Left renal pelvis (tissue), 4 donors: Measurements from ENCODE around the gene HSFX3. TPM values are rescaled to one million over a fixed set of nuclear protein-coding genes. Genes with fewer than 3 reads are reported as not detected.
"Not testable (repeated sequence)": the region's sequence is repeated elsewhere in the genome, so short reads cannot be mapped to it uniquely, and the experiment has no call there.

ENCODE experiments used
- DNase-seq, 4 donors: peaks; one replicate each; pipeline ENCODE4 v3.0.0-alpha.2; 2013; ENCODE audit warnings: low read depth in 4 of 4, low spot score in 3 of 4
- polyA plus RNA-seq, 4 donors: library from polyadenylated mRNA; unstranded; fragments of 120-200 nt; gene quantifications; one replicate each; pipeline ENCODE4 v1.2.1, GENCODE V29; 2013; ENCODE audit not compliant: insufficient read length in 4 of 4

HSFX3 gene
- polyA plus RNA-seq, 4 donors, result 0.15 TPM; not detected in 3

DNA sequence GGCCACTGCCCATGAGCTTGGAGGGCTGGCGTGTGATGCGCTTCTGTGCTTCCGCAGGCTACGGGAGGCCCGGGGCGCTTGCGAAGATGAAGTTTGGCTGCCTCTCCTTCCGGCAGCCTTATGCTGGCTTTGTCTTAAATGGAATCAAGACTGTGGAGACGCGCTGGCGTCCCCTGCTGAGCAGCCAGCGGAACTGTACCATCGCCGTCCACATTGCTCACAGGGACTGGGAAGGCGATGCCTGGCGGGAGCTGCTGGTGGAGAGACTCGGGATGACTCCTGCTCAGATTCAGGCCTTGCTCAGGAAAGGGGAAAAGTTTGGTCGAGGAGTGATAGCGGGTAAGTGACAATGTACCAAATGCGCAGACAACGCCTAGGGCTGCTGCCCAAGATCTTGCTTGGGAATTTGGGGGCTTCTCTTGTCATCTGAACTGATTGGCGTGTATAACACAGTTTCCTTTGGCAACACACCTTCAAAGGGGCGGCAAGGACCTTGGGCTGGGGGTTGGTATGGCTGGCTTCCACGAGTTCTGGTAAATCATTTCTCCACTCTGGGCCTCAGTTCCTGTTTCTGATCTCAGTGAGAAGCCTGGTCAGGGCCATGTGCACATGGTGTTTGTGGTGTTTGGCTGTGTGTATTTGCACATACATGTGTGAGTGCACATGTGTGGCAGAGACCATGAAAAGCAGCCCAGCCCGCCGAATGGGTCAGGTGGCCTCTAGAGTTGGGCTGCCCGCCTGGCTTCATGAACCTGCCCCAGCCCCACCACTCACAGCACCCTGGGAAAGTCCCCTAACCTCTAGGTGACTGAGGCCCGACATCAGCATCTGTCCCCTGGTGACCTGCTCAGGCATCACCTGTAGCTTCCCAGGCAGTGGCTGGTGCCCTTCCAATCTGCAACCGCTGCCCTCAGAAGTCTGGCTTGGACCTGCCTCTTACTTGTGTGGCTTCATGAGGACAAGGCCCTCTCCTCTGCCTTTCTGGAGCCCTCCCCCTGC lies 3.9 kb downstream of the HSFX3 start:
- not testable (repeated sequence) for DNase-seq

DNA sequence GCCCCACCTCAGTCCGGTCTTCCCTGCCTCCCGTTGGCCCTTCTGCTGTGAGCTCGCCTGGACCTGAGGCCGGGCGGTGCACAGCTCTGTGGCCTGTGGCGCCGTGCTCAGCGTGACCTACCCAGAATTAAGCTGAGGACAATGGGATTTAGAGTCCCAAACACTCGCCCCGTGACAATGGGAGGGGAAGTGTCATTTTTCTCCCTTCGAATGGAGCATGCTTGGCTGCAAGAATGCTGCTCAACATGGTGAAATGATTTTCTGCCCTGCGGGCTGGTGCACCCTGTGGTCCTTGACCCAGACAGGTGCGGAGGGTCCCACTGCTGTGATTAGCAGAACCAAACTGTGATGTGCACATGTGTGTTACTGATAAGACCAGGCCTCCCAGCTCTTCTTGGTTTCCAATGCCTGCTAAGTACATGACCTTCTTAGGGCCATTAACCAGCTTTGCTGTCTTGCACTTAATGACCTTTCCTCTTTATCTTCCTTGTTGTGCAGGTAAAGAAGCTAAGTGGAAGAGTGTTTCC lies 8.1 kb downstream of the HSFX3 start:
- DNase-seq, result no peak

DNA sequence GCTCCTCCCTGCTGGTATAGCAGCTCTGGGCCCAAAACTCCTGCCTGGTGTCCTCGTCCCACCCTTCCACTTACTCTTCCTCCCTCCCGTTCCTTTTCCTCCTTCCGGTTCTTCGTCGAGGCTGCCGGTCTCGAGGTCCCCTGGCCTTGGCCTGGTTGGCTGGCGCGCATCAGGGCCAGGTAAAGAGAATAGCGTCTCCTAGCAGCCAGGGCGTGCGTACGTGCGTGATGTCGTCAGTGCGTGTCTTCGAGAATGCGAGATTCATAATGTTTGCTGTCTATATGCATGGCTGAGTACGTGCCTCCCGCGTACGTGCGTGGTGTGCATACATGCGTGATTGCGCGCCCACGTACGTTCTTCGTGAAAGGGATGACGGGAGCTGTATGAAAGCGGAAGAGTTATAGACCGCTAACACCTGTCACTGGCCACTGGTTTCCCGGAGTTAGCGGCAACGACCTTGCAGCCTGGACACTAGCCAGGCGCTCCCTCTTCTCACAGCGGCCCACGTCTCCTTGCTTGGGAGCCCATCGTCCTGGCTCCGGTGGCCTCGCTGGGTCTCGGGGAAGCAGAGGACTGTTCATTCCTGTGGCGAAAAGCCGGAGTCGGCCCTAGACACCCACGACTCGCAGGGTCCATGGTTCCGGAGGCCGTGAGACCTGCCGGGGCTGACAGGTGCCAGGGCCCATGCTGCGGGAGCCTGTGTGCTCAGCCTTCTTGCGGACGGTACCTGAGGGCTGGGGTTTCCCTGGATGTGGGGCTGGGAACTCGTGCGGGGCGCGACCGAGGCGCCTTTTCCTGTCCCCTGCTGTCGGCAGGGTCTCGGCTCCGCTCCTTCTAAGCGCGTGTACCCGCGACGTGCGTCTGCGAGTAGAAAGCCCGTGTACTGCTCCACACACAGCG lies 8.9 kb downstream of the HSFX3 start, which contains the start of gene EOLA1:
Gene EOLA1, plus strand, starts transcription at position 392 of the 900 bp plus-strand sequence. CDS start 4,619 bp downstream, outside the sequence.
- DNase-seq, result peak in 3 of 4 donors; percentile 71 to 76 (median 72)

DNA sequence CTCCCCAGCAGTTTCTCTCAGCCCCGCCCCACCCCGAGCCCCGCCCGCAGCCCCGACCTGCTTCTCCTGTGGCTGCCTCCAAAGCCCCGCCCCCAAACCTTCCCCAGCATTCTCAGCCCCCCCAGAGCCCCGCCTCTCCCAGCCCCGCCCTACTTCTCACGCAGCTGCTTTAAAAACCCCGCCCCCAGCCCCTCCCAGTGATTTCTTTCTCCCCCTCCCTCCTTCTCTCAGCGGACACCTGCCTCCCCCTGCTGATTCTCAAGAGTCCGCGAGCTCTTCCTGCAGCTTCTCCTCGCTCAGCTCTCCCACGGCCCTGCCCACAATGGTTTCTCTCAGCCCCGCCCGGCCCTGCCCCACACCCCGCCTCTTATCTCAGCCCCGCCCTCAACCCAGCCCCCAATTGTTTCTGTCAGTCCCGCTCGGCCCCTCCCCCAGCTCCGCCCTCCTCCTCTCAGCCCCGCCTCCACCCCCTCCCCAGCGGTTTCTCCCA lies 9.5 kb downstream of the HSFX3 start:
- peak; percentile 71 to 81 (median 74) for DNase-seq

DNA sequence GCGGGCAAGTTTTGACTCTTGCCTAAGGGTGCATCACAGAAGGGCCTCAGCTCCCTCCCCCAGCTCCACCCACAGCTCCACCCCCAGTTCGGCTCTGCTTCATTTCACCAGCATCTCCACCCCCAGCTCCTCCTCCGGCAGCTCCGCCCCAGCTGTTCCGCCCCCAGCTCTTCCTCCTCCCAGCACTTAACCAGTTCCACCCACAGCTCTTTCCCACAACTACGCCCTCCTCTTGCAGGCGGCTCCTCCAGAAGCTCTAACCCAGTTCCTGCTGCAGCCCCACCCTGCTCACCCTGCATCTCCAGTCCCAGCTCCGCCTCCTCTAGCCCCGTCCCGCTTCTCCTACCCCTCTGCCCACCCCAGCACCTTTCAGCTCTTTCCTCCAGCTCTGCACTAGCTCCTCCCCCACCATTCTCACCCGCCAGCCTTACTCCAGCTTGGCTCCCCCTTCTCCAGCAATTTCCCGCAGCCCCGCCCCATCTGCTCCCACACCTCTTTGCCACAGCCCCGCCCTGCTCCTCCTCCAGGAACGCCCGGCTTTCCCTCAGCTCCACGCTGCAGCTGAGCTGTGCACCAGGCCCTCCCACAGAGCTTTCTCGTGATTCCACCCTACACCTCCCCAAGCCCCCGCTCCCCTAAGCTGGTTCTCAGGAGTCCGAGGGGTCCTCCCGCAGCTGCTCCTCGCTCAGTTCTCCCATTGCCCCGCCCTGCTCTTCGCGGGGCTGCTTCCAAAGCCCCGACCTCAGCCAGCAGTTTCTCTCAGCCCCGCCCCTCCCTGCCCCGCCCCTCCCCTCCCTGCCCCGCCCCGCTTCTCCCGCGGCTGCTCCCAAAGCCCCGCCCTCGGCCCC lies 10.2 kb downstream of the HSFX3 start:
- DNase-seq, result peak; percentile 59 to 77 (median 70)

DNA sequence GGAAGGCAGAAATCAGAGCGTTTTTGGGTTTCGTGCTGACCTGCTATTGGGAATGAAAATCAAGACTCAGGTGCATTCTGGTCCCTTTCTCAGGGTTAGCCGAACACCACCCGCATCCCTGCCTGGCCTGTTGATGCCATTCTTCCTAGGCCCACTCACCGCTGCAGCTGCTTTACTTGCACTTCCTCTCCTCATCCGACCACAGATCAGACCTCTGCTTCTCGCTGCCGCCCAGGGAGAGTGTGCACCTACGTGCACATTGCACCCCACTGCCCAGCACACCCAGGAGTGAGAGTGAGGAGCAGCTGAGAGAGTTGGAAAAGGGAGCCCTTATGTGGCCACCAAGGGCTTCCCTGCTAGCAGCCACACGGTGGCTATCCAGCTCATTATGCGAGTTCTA lies 12.2 kb downstream of the HSFX3 start:
- DNase-seq, result not testable (repeated sequence)

DNA sequence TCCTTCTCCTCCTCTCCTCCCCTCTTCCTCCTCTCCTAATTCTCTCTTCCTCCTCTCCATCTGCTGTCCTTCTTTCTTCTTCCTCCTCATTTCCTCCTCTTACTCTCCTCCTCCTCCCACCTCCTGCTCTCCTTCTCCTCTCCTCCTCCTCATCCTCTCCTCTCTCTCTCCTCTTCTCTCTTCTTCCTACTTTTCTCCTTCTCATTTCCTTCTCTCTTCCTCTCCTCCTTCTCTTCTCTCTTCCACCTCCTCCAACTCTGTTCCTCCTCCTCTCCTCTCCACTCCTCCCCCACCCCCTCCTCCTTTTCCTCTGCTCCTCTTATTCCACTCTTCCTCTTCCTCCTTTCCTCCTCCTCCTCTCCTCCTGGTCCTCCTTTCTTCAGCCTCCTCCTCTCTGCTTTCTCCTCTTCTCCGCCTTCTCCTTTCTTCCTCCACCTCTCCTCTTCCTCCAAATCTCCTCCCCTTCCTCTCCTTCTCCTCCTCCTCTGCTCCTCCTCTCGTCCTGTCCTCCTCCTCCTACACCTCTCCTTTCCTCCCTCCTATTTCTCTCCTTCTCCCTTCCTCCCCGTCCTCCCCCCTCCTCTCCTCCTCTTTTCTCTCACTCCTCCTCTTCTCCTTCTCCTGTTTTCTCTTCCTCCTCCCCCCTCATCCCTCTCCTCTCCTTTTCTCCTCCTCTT lies 14.7 kb downstream of the HSFX3 start:
- DNase-seq, result not testable (repeated sequence)

DNA sequence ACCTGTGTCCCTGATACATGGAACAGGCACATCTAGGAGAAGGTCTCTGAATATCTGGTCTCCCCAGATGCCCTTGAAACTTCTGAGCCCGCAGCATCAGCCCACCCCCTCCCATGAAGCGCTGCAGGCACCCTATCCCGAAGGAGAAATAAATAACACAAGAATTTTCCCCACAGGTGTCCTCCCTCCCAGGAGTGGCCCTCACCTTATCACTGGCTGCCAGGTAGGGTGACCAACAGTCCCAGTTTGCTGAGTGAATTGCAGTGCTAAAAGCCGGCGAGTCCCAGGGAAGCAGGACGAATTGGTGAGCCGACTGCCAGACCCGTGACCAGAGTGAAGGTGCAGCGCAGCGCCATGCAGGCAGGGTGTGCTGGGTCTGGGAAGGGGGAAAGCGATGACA lies 15.7 kb downstream of the HSFX3 start:
- not testable (repeated sequence) for DNase-seq

DNA sequence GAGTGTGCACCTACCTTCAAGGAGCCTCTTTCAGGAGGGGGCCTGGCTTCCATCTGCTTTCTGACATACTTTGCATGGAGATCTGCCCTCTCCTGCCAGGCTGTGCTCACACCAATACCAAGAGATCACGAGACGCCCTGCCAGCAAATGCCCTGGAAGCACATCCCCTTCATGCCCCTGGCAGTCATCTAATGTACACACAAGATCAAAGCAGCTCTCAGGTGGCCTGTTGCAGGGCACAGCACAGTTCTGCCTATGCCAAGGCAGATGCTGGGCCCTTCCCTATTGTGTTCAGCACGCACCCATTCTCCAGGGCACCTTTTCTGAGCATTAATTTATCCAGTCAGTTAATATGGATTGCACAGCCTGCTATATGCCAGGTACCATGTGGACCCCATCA lies 16.9 kb downstream of the HSFX3 start:
- not testable (repeated sequence) for DNase-seq

DNA sequence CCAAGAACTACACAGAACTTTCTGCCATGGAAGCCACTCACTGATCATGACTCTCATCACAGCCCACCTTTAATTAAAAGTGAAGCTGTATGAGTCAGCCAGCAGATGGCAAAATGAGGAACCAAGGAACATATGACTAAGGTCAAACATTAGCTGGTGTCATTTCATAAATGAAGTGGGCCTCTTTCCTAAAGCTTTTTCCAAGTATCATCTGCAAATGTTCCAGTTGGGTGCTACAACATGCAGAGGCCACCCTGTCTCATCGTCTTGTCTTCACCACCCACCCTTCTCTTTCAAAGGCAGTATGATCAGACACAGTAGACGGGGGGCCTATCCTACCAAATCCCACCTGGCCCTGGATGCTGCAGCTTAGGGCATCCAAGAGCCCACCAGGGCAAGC lies 18.1 kb downstream of the HSFX3 start:
- DNase-seq, result no peak

DNA sequence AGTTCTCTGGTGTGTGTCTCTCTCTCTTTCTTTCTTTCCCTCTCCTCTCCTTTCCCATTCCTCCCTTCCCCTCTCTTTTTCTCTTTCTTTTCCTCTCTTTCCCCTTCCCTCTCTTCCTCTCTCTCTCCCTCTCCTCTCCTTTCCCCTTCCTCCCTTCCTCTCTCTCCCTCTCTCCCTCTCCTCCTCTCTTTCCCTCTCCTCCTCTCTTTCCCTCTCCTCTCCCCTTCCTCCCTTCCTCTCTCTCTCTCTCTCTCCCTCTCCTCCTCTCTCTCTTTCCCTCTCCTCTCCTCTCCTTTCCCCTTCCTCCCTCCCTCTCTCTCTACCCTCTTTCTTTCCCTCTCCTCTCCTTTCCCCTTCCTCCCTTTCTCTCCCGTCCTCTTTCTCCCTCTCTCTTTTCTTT lies 21.3 kb downstream of the HSFX3 start:
- no peak for DNase-seq

DNA sequence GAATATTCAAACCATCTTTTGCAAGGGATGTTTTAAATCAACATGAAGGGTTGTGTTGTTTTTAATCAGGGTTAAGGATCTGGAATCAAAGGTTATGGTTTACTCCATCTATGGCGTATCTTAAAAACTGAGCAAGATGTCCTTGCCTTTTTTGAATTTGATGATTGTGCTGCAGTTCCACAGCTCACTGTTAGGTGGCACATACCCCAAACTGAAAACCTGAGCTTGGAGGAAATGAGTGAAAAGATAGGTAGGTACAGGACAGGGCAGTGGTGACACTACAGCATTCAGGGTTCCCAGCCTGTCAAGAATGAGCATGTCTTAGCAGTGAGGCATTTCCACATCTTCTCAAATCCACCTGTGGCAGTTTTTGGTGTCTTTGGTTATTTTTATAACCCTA lies 22.0 kb downstream of the HSFX3 start:
- DNase-seq, result no peak

DNA sequence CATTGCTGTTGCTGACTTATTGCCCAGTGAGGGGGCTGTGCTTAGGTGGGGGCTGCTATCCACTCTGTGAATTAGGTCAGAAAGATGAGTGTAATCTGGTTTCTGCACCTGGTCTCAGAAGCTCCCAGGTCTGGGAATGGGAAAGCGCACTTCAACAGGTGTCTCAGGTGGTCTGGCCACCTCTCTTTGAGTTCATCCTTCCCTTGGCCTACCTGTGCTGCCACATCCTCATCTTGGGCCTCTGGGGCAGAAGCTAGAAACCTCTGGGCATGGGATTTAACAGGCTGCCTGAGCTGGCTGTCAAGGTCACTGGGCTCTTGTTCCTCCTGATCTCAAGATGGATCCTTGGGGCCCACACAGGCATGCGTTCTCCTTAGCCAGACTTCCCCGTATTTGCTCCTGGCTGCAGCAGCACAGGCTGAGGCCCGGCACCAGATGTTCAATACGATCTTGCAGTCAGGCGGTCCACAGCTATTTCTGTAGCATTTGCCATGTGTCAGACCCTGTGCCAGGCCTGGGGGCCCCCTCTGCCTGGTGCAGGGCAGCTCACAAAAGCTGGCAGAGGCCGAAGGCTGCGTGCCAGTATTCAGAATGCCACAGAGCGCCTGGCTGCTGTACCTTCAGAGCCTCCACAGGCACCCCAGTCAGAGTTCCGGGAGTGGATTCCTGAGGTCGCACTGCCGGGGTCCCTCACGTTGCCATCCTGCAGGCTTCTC lies 23.2 kb downstream of the HSFX3 start:
- not testable (repeated sequence) for DNase-seq

DNA sequence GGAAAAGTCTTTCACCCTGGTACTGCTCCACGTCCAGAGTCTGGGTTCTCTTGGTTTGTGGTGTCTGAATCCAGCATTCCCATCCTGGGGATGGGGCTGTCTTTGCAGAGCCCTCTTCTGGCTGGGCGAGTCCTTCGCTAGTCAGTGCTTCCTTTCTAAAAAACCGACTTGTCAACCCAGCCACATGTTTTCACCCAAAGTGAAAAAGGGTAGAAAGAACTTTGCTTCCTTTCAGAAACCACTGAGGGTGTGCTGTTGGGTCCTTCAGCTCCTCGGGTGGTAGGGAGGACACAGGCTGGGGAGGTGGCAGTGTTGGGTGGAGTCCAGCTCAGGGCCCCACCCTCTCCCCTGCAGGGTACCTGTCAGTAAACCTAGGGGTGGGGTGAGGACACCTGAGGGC lies 23.8 kb downstream of the HSFX3 start:
- not testable (repeated sequence) for DNase-seq

DNA sequence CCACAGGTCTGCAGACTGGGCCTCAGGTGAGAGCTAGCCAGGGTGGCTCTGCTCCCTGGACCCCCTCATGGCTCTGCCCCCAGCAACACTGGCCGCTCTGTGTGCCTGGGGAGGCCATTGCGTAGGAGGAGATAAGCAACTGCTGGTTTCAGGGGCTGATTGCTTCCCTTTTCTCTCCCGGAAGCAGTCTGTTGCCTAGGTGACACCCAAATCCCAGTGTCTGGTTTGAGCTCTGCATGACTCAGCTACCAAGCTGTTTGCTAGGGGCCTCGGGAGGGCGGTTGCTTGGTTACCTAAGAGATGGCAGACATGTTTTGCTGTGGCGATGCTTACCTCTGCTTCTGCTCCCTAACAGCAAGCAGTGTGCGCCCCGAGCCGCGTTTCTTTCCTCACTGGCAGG lies 24.3 kb downstream of the HSFX3 start:
- not testable (repeated sequence) for DNase-seq

DNA sequence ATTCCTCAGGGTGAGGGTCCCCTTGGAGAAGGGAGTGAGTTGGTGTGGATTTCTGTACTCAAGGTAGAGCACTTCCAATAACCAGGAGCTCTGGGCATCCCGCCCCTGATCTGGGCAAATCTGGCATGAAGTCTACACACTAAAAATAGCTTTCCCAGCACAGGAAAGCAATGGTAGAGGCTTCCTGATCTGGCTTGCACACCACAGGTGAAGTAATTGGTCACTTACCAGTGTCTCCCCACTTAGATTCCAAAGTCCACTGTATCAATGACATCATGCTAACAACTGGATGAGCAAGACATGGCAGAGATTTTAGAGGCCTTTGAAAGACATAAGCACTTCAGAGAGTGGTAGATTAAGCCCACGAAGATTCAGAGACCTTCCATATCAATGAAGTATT lies 26.8 kb downstream of the HSFX3 start:
- DNase-seq, result no peak

DNA sequence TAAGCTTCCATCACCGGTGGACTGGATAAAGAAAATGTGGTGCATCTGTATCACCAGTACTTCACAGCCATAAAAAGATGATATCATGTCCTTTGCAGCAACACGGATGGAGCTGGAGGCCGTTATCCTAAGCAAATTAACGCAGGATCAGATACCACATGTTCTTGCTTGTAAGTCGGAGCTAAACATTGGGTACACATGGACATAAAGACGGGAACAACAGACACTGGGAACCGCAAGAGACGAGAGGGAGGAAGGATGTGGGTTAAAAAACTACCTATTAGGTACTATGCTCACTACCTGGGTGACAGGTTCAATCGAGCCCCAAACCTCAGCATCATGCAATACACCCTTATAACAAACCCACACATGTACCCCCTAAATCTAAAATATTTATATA lies 28.3 kb downstream of the HSFX3 start:
- DNase-seq, result no peak

DNA sequence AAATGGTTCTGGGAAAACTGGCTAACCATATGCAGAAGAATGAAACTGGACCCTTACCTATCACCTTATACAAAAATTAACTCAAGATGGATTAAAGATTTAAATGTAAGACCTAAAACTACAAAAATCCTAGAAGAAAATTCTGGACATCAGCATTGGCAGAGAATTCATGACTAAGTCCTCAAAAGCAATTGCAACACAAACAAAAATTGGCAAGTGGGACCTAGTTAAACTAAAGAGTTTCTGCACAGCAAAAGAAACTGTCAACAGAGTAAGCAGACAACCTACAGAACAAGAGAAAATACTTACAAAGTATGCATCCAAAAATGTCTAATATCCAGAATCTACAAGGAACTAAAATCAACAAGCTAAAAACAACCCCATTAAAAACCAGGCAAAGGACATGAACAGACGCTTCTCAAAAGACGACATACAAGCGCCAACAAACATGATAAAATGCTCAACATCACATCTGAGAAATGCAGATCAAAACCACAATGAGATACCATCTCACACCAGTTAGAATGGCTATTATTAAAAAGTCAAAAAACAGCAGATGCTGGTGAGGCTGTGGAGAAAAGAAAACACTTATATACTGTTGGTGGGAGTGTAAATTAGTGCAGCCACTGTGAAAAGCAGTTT lies 29.0 kb downstream of the HSFX3 start:
- not testable (repeated sequence) for DNase-seq
